GM12878 (cell line): Measurements from ENCODE around the gene LCE6A.

Experiments used
- BRCA1 ChIP-seq: IDR thresholded peaks from 2 replicates; pipeline ENCODE4 v1.6.1; 2011; ENCODE audit warnings: low read depth, low read length, improper control_type of control experiment
- RAD21 ChIP-seq: IDR thresholded peaks from 2 replicates; pipeline ENCODE4 v1.6.1; 2011; ENCODE audit warnings: mild to moderate bottlenecking, low read depth, low read length, moderate library complexity; ENCODE audit not compliant: insufficient read depth
- ZNF274 ChIP-seq: IDR thresholded peaks from one replicate; pipeline ENCODE4 v1.8.0; 2011; ENCODE audit not compliant: insufficient read length, insufficient read depth
- TF ChIP-seq, protein P1 (sequence below), 3 experiments: IDR thresholded peaks in 2 of 3; conservative IDR thresholded peaks in 1 of 3; 2 replicates each; pipeline ENCODE4 v1.5.1; 2011; ENCODE audit warnings: low read depth in 3 of 3, low read length in 3 of 3, mild to moderate bottlenecking in 3 of 3, control low read depth in 2 of 3, moderate library complexity in 2 of 3, inconsistent platforms in 1 of 3, mixed read lengths in 1 of 3; ENCODE audit not compliant: control insufficient read depth in 2 of 3, insufficient read depth in 1 of 3; ENCODE audit errors: extremely low read depth in 1 of 3

- TF ChIP-seq, protein P1, sequence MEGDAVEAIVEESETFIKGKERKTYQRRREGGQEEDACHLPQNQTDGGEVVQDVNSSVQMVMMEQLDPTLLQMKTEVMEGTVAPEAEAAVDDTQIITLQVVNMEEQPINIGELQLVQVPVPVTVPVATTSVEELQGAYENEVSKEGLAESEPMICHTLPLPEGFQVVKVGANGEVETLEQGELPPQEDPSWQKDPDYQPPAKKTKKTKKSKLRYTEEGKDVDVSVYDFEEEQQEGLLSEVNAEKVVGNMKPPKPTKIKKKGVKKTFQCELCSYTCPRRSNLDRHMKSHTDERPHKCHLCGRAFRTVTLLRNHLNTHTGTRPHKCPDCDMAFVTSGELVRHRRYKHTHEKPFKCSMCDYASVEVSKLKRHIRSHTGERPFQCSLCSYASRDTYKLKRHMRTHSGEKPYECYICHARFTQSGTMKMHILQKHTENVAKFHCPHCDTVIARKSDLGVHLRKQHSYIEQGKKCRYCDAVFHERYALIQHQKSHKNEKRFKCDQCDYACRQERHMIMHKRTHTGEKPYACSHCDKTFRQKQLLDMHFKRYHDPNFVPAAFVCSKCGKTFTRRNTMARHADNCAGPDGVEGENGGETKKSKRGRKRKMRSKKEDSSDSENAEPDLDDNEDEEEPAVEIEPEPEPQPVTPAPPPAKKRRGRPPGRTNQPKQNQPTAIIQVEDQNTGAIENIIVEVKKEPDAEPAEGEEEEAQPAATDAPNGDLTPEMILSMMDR (IDR thresholded peaks at IDR 0.05 in 2 of 3, conservative IDR thresholded peaks at IDR 0.05 in 1 of 3; ENCODE audit: control insufficient read depth in 2 of 3, extremely low read depth in 1 of 3, insufficient read depth in 1 of 3, low read depth in 3 of 3, low read length in 3 of 3): no peak; a peak in 1 of 6 replicates
- TF ChIP-seq BRCA1: no peak
- TF ChIP-seq ZNF274: no peak
- TF ChIP-seq RAD21: no peak
Observed at GRCh38 chr1:152871731-152872126, 29.1 kb downstream of the LCE6A start.
